Activated T-cell treated with anti-CD3 and anti-CD28 coated beads for 4 hours (primary cell): ENCODE results near the gene MEGF8.
A peak's percentile ranks its signal among the peaks of the same experiment; 100 is the strongest.

ENCODE experiments used
- DNase-seq: peaks from one replicate; pipeline ENCODE4 v3.0.0-alpha.2; 2020

The MEGF8 gene

GRCh38 chr19:42422092-42422900 lies 96.9 kb downstream of the MEGF8 start:
- DNase-seq, result no peak

GRCh38 chr19:42422901-42423461 lies 97.5 kb downstream of the MEGF8 start:
- peak; percentile 16 for DNase-seq

DNA sequence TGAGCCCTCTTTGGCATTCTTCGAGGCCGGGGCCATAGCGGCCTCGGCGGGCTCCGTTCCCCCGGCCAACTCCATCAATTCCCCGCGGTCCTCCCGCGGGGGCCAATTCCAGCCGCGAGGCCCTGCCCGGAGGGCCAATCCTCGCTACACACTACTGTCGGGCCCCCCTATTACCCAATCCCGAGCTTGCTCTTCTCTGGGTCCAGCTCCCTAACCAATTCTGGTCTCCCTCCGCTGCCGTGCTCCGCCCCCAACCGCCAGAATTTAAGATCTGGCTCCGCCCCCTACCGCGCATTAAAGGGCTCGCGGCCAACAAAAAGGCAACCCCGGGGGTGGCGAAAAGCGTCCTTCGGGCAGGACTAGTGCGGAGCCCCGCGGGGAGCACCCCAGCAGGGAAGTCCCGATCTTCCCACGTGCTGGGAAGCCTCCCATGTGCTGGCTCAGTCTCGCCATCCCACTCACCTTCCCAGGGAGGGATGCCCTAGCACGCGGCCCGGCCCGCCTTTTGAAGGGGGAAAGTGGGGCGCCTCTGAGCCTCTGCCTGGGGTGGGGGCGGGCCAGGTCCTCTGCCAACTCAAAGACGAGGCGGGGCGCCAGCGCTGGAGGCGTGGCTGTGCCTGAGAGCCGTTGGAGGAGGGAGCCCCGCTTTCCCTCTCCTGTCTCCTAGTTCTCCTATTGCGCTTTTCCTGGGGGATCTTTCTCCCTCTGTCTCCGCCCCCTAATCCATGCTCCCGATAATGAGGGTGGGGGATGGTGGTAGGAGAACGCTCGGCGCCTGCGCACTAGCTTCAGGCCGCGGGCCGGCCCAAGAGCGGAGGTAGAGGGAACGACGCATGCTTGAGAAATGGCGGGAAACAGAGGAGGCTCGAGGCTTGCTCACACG lies 98.3 kb downstream of the MEGF8 start:
- DNase-seq, result peak; percentile 93

DNA sequence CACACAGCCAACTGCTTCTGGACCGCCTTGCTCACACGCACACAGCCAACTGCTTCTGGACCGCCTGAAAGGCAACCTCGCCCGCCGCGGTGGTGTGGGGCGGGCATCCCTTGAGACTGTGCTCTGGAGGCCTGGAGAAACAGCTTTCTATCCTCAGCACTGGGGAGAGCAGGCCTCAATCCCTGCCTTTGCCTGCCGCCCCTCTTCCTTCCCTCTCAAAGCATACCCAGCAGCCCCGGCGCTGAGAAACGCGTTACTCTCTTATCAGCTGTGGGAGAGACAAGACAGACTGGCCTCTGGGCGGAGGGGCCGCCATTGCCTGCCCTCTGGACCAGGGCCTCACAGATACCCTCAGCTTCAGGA lies 98.9 kb downstream of the MEGF8 start:
- no peak for DNase-seq

DNA sequence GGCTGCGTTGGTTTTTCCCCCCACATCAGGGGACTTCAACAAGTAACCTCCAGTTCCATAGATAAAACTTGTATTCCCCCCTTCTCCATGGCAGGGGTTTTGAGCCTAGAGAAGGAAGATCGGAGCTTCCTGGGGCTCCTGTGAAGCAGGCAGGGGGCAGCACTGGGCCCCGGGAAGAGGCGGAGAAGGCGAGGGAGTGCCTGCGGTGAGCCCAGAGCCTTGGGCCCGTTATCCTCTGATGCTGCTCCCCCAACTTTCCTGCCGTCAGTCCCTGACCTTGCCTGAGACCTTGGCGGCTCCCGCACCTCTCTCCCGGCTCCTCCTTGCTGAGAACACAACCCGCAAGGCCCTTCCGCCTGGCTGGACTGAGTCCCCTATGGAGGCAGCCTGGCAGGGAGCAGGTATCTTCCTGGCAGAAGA lies 99.3 kb downstream of the MEGF8 start:
- DNase-seq, result no peak

- DNase-seq, result no peak
Measured at GRCh38 chr19:42426643-42427042, 101.2 kb downstream of the MEGF8 start.

DNA sequence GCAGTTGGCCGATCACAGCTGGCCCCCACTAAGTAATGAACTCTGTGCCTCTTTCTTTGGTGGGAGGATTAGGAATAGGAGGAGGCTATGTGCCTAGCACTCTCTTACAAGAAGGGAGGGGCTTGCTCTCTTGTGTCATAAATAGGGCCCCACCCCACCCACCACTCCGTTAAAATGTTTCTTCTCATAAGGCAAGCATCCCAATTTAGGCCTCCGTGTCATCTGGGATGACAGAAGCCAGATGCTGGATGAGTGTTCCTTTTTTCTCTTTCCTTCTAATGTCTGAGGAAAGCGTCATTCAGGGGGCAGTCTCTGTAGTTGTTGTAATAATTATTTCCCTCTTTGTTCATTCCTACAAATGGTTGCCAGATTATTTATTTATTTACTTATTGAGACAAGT lies 101.9 kb downstream of the MEGF8 start, which contains the start of gene LIPE:
Gene LIPE (minus strand): TSS at position 76 of the 400 bp plus-strand sequence. CDS start 239 bp downstream, outside the sequence.
- no peak for DNase-seq
